Activated T-cell treated with anti-CD3 and anti-CD28 coated beads, Interleukin-2, amount 50 U/mL, for 72 hours (primary cell): ENCODE measurements around the gene CIT. TPM values are rescaled to one million over a fixed set of nuclear protein-coding genes. Genes with fewer than 3 reads are reported as not detected.

ENCODE experiments used
- ATAC-seq, 2 donors: fragments of 150-1000 bp; cut with Tn5 transposase; replicated peaks in 1 of 2; 2 replicates each; pipeline ENCODE4 v1.10.0; 2021; ENCODE audit warnings: moderate library complexity in 2 of 2, mild to moderate bottlenecking in 1 of 2
- DNase-seq, 2 donors: peaks; one replicate each; pipeline ENCODE4 v3.0.0; 2021 to 2022; ENCODE audit warnings: mixed read lengths in 1 of 2
- H3K27ac Mint-ChIP-seq: one replicate; pipeline ENCODE4 v1.8.0; 2022; ENCODE audit warnings: mild to moderate bottlenecking, moderate library complexity, mixed read lengths
- H3K27me3 Mint-ChIP-seq: one replicate; pipeline ENCODE4 v1.8.0; 2022; ENCODE audit warnings: low read depth, mixed read lengths
- H3K36me3 Mint-ChIP-seq, 2 donors: one replicate each; pipeline ENCODE4 v1.8.0; 2022; ENCODE audit warnings: mixed read lengths in 2 of 2, mild to moderate bottlenecking in 1 of 2; ENCODE audit not compliant: insufficient read depth in 2 of 2
- H3K4me1 Mint-ChIP-seq: one replicate; pipeline ENCODE4 v1.8.0; 2022; ENCODE audit warnings: low read depth, mixed read lengths
- H3K4me3 Mint-ChIP-seq, 2 donors: one replicate each; pipeline ENCODE4 v1.8.0; 2022; ENCODE audit warnings: mild to moderate bottlenecking in 2 of 2, mixed read lengths in 2 of 2, moderate library complexity in 2 of 2
- H3K9me3 Mint-ChIP-seq, 2 donors: one replicate each; pipeline ENCODE4 v1.8.0; 2022; ENCODE audit warnings: mixed read lengths in 2 of 2
- total RNA-seq, 2 donors: library from RNA; stranded (reverse); gene quantifications; one replicate each; pipeline ENCODE4 v1.2.3, GENCODE V29; 2022

CIT gene
- total RNA-seq, 2 donors from 2014 or later = 44.6 to 52.1 TPM

DNA sequence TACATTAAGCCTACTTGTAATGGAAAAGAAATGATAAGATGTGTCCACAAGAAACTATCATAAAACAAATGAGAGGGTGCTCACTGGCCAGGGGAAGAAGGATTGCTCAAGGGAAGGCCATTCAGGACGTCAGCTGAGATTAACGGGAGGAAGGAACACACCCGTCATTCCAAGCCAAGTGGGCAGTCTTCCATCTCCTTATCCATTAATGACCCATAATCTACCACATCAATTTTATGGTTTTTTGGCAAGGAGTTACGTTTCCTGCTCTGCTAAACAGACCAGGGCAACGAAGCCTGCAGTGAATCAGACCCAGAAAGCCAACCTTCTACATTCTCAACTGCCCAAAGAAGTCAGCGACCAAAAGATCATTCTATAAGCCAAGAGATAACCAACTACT is 184.1 kb downstream of the CIT start:
- H3K4me1 Mint-ChIP-seq = no peaks in the 10 kb centered on the region
- no peak overlapping the region for H3K4me3 Mint-ChIP-seq
- peaks cover 1 to 3% of the 10 kb centered on the region in 2 donors for H3K36me3 Mint-ChIP-seq
- no peaks in the 10 kb centered on the region for H3K27me3 Mint-ChIP-seq
- no peaks in the 10 kb centered on the region for H3K9me3 Mint-ChIP-seq
- no peak for DNase-seq
- no peak overlapping the region for H3K27ac Mint-ChIP-seq
- ATAC-seq = no peak

- Mint-ChIP-seq H3K27ac (no peak overlapping the region), H3K4me3 (no peak overlapping the region), H3K36me3 (peaks cover 1 to 3% of the 10 kb centered on the region in 2 donors), H3K9me3 (no peaks in the 10 kb centered on the region), H3K4me1 (no peaks in the 10 kb centered on the region), H3K27me3 (no peaks in the 10 kb centered on the region)
- DNase-seq = no peak
- ATAC-seq = no peak
Observed at GRCh38 chr12:119692410-119692809, 184.7 kb downstream of the CIT start.

GRCh38 chr12:119691202-119691810 is 185.8 kb downstream of the CIT start:
- no peaks in the 10 kb centered on the region for H3K9me3 Mint-ChIP-seq
- ATAC-seq (no peak), DNase-seq (no peak)
- H3K27me3 Mint-ChIP-seq = no peaks in the 10 kb centered on the region
- peaks cover 2 to 3% of the 10 kb centered on the region in 2 donors for H3K36me3 Mint-ChIP-seq
- no peak overlapping the region for H3K4me3 Mint-ChIP-seq
- no peaks in the 10 kb centered on the region for H3K4me1 Mint-ChIP-seq
- no peak overlapping the region for H3K27ac Mint-ChIP-seq

DNA sequence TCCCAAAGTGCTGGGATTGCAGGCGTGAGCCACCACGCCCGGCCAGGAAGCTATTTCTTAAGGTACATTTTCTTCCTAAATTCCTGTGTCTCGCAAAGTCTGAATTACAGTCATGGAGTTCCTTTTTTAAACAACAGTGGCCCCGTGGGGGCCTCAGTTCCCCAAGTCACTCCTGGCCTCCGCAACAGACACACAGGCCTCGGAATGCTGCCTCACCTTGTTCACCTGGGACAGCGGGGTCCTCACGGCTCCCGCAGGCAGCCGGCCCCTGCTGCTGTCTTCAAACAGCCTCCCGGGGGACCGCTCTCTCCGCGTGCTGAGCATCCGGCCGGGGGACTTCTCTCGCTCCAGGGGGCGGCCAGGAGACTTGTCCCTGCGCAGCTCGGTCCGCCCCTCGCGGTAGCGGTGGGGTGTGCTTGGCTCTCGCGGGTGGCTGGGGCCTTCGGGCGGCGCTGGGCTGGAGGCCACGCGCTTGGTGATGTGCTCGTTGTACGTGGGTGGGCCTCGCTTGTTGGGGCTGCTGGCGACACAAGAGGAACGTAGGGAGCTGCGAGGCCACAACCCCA is 187.1 kb downstream of the CIT start:
- Mint-ChIP-seq H3K4me1 (no peaks in the 10 kb centered on the region), H3K27ac (no peak overlapping the region), H3K27me3 (no peaks in the 10 kb centered on the region), H3K36me3 (peaks cover 2 to 3% of the 10 kb centered on the region in 2 donors), H3K9me3 (no peaks in the 10 kb centered on the region), H3K4me3 (no peak overlapping the region)
- no peak for DNase-seq
- ATAC-seq = no peak

GRCh38 chr12:119687879-119688278 is 189.2 kb downstream of the CIT start:
- Mint-ChIP-seq H3K9me3 (no peaks in the 10 kb centered on the region), H3K36me3 (peaks cover 2 to 3% of the 10 kb centered on the region in 2 donors), H3K27ac (no peak overlapping the region), H3K4me1 (peaks cover 2% of the 10 kb centered on the region), H3K4me3 (no peak overlapping the region), H3K27me3 (no peaks in the 10 kb centered on the region)
- DNase-seq (no peak), ATAC-seq (no peak)

- H3K4me3 Mint-ChIP-seq = no peak overlapping the region
- no peak for ATAC-seq
- DNase-seq = no peak
- H3K36me3 Mint-ChIP-seq = peaks cover 2 to 3% of the 10 kb centered on the region in 2 donors
- H3K4me1 Mint-ChIP-seq = peaks cover 6% of the 10 kb centered on the region
- H3K27me3 Mint-ChIP-seq = no peaks in the 10 kb centered on the region
- H3K9me3 Mint-ChIP-seq = no peaks in the 10 kb centered on the region
- no peak overlapping the region for H3K27ac Mint-ChIP-seq
Observed at GRCh38 chr12:119687406-119687805, 189.7 kb downstream of the CIT start.

GRCh38 chr12:119686776-119687175 is 190.3 kb downstream of the CIT start:
- DNase-seq (no peak), ATAC-seq (no peak)
- H3K36me3 Mint-ChIP-seq = peaks cover 2 to 3% of the 10 kb centered on the region in 2 donors
- H3K4me3 Mint-ChIP-seq = no peak overlapping the region
- no peaks in the 10 kb centered on the region for H3K9me3 Mint-ChIP-seq
- no peaks in the 10 kb centered on the region for H3K27me3 Mint-ChIP-seq
- no peak overlapping the region for H3K27ac Mint-ChIP-seq
- H3K4me1 Mint-ChIP-seq = peaks cover 13% of the 10 kb centered on the region

DNA sequence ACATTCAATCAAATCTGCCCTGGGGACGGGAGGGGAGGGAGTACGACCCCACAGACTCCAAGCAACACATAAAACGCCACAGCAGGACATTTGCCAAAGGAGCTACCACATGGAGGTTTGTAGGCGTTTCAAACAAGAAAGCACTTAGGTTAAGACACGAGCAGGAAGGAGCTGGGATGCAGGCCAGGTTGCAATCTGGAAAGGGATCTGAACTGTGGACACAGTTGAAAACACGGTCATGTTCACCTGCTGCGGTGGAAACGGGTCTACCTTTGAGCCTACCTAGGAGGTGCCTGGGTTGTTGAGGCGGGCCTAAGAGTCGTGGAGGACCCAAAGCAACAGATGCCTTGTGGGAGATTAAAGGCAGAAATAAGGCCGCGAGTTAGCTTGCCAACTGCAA is 190.8 kb downstream of the CIT start:
- Mint-ChIP-seq H3K36me3 (peaks cover 2 to 3% of the 10 kb centered on the region in 2 donors), H3K9me3 (no peaks in the 10 kb centered on the region), H3K4me3 (no peak overlapping the region)

DNA sequence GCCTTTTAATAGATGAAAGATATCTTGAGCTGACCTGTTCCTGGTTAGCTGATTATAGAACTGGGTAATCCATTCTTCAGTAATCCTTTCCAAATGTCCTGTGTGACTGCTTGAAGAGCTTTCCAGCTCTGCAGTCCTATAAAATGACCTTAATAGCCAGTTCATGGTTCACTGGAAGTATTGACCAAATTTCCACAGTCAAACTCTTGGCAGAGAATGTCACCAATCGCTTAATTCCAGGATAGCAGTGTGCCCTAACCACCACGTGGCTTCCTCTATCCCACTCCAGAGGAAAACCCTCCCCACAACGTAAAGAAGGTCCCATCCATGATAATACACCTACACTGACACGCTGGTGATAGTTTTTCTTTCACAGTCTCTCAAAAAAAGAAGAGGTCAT is 191.7 kb downstream of the CIT start:
- H3K4me3 Mint-ChIP-seq = no peak overlapping the region
- peak overlapping the region; percentile 23 for H3K27ac Mint-ChIP-seq
- no peaks in the 10 kb centered on the region for H3K9me3 Mint-ChIP-seq
- H3K4me1 Mint-ChIP-seq = peaks cover 17% of the 10 kb centered on the region
- no peak for ATAC-seq
- peaks cover 2 to 3% of the 10 kb centered on the region in 2 donors for H3K36me3 Mint-ChIP-seq
- DNase-seq = no peak
- no peaks in the 10 kb centered on the region for H3K27me3 Mint-ChIP-seq

More for the DNA sequence above, 190.8 kb downstream of the CIT start:
- Mint-ChIP-seq H3K27me3 (no peaks in the 10 kb centered on the region), H3K27ac (no peak overlapping the region), H3K4me1 (peaks cover 17% of the 10 kb centered on the region)
- DNase-seq = no peak
- ATAC-seq = no peak

DNA sequence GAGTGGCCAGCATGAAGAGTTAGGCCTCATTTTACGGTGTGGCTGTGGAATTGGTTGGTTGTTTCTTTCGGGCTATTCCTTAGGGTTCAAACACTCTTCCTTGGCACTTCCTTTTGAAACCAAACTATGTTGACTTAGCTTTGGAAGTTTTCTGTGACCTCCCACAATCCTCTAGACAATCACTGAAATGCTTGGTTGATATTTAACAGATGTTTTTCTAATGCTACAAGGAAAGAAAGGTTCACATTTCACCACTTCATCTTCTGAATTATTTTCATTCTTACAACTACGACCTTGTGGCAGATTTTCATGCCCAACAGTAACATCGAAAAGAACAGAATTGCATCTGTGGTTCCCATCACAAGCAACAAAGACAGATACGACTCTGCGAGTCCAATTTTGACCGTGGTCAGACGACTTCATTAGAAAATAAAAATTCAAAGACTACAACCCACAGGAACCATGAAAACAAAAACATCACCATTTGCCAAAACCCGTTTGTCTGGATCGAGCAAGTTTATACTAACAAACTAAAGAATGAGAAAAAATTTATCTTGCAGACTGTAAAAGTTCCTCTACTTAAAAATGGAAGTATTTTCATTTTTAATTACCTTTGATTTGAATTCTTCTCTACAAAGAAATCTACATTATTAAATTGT is 192.3 kb downstream of the CIT start:
- DNase-seq (no peak), ATAC-seq (no peak)
- H3K9me3 Mint-ChIP-seq = no peaks in the 10 kb centered on the region
- H3K27ac Mint-ChIP-seq = no peak overlapping the region
- no peaks in the 10 kb centered on the region for H3K27me3 Mint-ChIP-seq
- H3K36me3 Mint-ChIP-seq = peaks cover 3 to 4% of the 10 kb centered on the region in 2 donors
- H3K4me1 Mint-ChIP-seq = peaks cover 17% of the 10 kb centered on the region
- no peak overlapping the region for H3K4me3 Mint-ChIP-seq

- H3K36me3 Mint-ChIP-seq = peaks cover 3 to 6% of the 10 kb centered on the region in 2 donors
- H3K27me3 Mint-ChIP-seq = no peaks in the 10 kb centered on the region
- peaks cover 17% of the 10 kb centered on the region for H3K4me1 Mint-ChIP-seq
- no peak overlapping the region for H3K27ac Mint-ChIP-seq
- H3K4me3 Mint-ChIP-seq = no peak overlapping the region
- ATAC-seq = no peak
- H3K9me3 Mint-ChIP-seq = no peaks in the 10 kb centered on the region
- no peak for DNase-seq
Observed at GRCh38 chr12:119683816-119684215, 193.3 kb downstream of the CIT start.

- Mint-ChIP-seq H3K36me3 (peaks cover 4 to 9% of the 10 kb centered on the region in 2 donors), H3K27ac (no peak overlapping the region), H3K4me3 (no peak overlapping the region), H3K9me3 (no peaks in the 10 kb centered on the region), H3K4me1 (peaks cover 17% of the 10 kb centered on the region), H3K27me3 (no peaks in the 10 kb centered on the region)
- no peak for ATAC-seq
- DNase-seq = no peak
Observed at GRCh38 chr12:119683413-119683812, 193.7 kb downstream of the CIT start.

DNA sequence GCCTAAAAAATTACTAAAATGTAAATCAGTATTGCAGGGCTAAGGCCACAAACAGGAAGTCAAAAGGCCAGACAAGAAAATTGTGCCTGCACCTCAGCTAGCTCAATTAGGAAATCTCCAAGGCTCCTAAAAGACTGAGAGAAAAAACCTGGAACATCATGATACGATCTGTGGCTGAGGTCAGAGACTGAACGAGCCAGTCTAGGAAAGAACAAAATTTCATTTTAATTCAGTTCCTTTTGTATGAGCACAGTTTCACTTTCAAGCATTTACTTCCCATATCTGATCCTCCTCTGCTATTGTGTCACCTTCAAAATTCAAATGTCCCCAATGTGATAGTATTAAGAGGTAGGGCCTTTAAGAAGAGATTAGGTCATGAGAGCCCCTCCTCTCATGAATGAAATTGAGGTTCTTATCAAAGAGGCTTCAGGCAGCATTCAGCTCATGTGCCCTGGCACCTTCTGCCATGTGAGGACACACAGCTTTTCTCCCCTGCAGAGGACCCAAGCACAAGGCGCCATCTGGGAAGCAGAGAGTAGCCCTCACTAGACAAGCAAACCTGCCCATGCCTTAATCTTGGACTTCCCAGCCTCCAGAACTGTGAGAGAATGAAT is 194.4 kb downstream of the CIT start:
- Mint-ChIP-seq H3K4me3 (no peak overlapping the region), H3K9me3 (no peaks in the 10 kb centered on the region), H3K36me3 (peaks cover 4 to 15% of the 10 kb centered on the region in 2 donors), H3K27ac (peak overlapping the region; percentile 89), H3K27me3 (no peaks in the 10 kb centered on the region), H3K4me1 (peaks cover 17% of the 10 kb centered on the region)
- DNase-seq (no peak), ATAC-seq (peak in 1 of 2 donors; percentile 40)
